Tibial nerve (tissue), 4 donors: ENCODE data around the gene RIOK1.

Source experiments
- CTCF ChIP-seq, 5 experiments: fragments of 200-600 bp in 3 of 5; fragments of 450-650 bp in 2 of 5; sonication (generic) in 3 of 5; IDR thresholded peaks; one replicate each; pipeline ENCODE4 v1.5.1; 2016 to 2019; ENCODE audit warnings: antibody characterized with exemption in 5 of 5, mild to moderate bottlenecking in 3 of 5, moderate library complexity in 2 of 5
- EP300 ChIP-seq, 2 donors: sonication (generic); formaldehyde crosslinking; IDR thresholded peaks; one replicate each; pipeline ENCODE4 v1.6.1; 2017; ENCODE audit warnings: antibody characterized with exemption in 2 of 2, mild to moderate bottlenecking in 1 of 2
- POLR2A ChIP-seq, 2 donors: fragments of 450-650 bp; IDR thresholded peaks; one replicate each; pipeline ENCODE4 v1.6.1; 2017; ENCODE audit warnings: antibody characterized with exemption in 2 of 2, mild to moderate bottlenecking in 2 of 2, moderate library complexity in 2 of 2

GRCh38 chr6:7434672-7435071 is 45.1 kb downstream of the RIOK1 start:
- no peak for TF ChIP-seq POLR2A (IDR thresholded peaks at IDR 0.05)
- no peak for TF ChIP-seq CTCF (IDR thresholded peaks at IDR 0.05)
- TF ChIP-seq EP300 (IDR thresholded peaks at IDR 0.05) = no peak
